ENCODE measurements around the gene UBE2U.
"Not testable (repeated sequence)": the region's sequence is repeated elsewhere in the genome, so short reads cannot be mapped to it uniquely, and the experiment has no call there.

Gene UBE2U

GRCh38 chr1:64194168-64195080, 9.0 kb upstream of the UBE2U start:
- DNase-seq, result no peak

GRCh38 chr1:64195081-64195395, 8.4 kb upstream of the UBE2U start:
- DNase-seq, result peak; percentile 42

GRCh38 chr1:64196074-64196870, 7.2 kb upstream of the UBE2U start:
- no peak for DNase-seq

- DNase-seq, result no peak
These were observed 6.3 kb upstream of the UBE2U start for GRCh38 chr1:64197076-64197475.

- DNase-seq, result peak; percentile 28
These were observed 4.3 kb upstream of the UBE2U start for GRCh38 chr1:64199154-64199553.

- DNase-seq, result no peak
These were observed 3.4 kb upstream of the UBE2U start for GRCh38 chr1:64200064-64200463.

- DNase-seq, result no peak
These were observed 5.8 kb downstream of the UBE2U start for GRCh38 chr1:64209221-64209620.

- peak; percentile 92 for DNase-seq
These were observed 8.6 kb downstream of the UBE2U start for GRCh38 chr1:64212031-64212430.

GRCh38 chr1:64215576-64215975, 12.2 kb downstream of the UBE2U start:
- no peak for DNase-seq

- DNase-seq, result no peak
These were observed 16.8 kb downstream of the UBE2U start for GRCh38 chr1:64220241-64220640.

GRCh38 chr1:64223329-64224151, 20.1 kb downstream of the UBE2U start:
- DNase-seq, result peak; percentile 96

GRCh38 chr1:64224236-64224635, 20.8 kb downstream of the UBE2U start:
- DNase-seq, result not testable (repeated sequence)

GRCh38 chr1:64228167-64228957, 24.9 kb downstream of the UBE2U start:
- DNase-seq, result peak; percentile 86

- no peak for DNase-seq
These were observed 25.9 kb downstream of the UBE2U start for GRCh38 chr1:64229307-64229706.

- DNase-seq, result peak; percentile 34
These were observed 27.7 kb downstream of the UBE2U start for GRCh38 chr1:64231153-64231552.

- no peak for DNase-seq
These were observed 28.2 kb downstream of the UBE2U start for GRCh38 chr1:64231654-64232053.

GRCh38 chr1:64234714-64235113, 31.3 kb downstream of the UBE2U start:
- DNase-seq, result no peak

GRCh38 chr1:64235181-64235580, 31.8 kb downstream of the UBE2U start:
- DNase-seq, result no peak

GRCh38 chr1:64235910-64236309, 32.5 kb downstream of the UBE2U start:
- DNase-seq, result no peak

GRCh38 chr1:64236541-64236954, 33.1 kb downstream of the UBE2U start:
- no peak for DNase-seq

GRCh38 chr1:64239519-64239918, 36.1 kb downstream of the UBE2U start:
- DNase-seq, result not testable (repeated sequence)

- DNase-seq, result no peak
These were observed 36.8 kb downstream of the UBE2U start for GRCh38 chr1:64240206-64240605.
